DND-41 (cell line): ENCODE results near the gene ITGAV.

Source experiments
- CTCF ChIP-seq: IDR thresholded peaks from 2 replicates; pipeline ENCODE4 v1.5.1; 2012; ENCODE audit warnings: borderline replicate concordance, low read length, moderate library complexity, mild to moderate bottlenecking; ENCODE audit not compliant: poor library complexity, severe bottlenecking; ENCODE audit errors: extremely low read depth
- EZH2 ChIP-seq: IDR thresholded peaks from 3 replicates; pipeline ENCODE4 v1.6.1; 2012; ENCODE audit warnings: borderline replicate concordance, low read depth, mild to moderate bottlenecking, moderate library complexity, low read length, inconsistent platforms; ENCODE audit not compliant: severe bottlenecking

GRCh38 chr2:186559848-186560247 lies 30.0 kb upstream of the ITGAV start:
- TF ChIP-seq CTCF (no peak), EZH2 (no peak)
